HG03558 (cell line): ENCODE results near the gene AP3S2.
"Not testable (repeated sequence)": the region's sequence is repeated elsewhere in the genome, so short reads cannot be mapped to it uniquely, and the experiment has no call there.

ENCODE experiments used
- ATAC-seq: cut with Tn5 transposase; IDR thresholded peaks from one replicate; pipeline ENCODE4 v1.9.1; 2021; ENCODE audit warnings: moderate number of reproducible peaks; ENCODE audit not compliant: unreplicated experiment; ENCODE audit errors: extremely low read depth

AP3S2 gene

DNA sequence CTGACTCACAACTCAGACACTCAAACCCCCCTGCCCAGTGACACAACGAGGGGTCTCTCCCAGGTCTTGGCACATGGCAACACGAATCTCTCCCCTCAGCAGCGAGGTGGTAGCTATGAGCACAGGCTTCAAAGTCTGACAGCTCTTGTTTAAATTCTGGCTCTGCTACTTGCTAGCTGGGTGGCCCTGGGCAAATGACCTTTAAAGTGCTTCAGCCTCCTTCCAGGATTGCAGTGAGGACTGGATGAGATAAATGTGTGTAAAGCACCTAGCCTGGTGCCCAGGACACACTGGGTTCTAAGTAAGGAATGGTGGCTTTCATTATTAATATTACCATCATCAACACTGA lies 56.0 kb downstream of the AP3S2 start:
- no peak for ATAC-seq

DNA sequence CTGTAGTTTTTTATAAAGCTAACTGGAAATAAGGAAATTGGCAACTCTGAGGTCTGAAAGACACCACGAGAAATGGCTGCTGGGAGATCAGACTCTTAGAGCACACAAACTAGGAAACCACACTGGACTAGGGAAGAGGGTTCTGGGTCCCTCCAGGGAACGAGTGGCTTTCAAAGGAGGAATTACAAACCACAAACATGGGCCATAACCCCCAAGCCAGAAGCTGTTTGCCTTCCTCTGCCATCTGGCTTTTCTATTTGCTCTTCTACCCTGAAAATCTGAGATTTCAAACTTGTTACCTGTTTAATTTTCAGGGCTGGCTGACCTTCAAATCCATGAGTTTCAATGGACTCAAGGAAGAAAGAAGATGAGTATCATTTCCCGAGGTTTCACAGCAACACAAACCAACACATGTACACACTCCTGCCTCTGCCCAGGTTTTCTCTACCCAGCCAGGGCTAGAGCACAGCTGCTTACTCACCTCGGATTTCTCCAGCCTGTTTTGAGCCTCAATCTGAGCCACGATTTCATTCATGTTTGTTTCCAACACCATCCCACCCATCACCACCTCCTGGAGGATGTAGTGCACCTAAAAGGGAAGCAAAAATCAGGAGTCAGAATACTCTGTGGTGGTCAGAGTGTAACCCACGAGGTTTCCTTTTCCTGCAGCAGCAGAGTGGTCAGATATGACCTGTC lies 56.5 kb downstream of the AP3S2 start:
- ATAC-seq, result no peak

DNA sequence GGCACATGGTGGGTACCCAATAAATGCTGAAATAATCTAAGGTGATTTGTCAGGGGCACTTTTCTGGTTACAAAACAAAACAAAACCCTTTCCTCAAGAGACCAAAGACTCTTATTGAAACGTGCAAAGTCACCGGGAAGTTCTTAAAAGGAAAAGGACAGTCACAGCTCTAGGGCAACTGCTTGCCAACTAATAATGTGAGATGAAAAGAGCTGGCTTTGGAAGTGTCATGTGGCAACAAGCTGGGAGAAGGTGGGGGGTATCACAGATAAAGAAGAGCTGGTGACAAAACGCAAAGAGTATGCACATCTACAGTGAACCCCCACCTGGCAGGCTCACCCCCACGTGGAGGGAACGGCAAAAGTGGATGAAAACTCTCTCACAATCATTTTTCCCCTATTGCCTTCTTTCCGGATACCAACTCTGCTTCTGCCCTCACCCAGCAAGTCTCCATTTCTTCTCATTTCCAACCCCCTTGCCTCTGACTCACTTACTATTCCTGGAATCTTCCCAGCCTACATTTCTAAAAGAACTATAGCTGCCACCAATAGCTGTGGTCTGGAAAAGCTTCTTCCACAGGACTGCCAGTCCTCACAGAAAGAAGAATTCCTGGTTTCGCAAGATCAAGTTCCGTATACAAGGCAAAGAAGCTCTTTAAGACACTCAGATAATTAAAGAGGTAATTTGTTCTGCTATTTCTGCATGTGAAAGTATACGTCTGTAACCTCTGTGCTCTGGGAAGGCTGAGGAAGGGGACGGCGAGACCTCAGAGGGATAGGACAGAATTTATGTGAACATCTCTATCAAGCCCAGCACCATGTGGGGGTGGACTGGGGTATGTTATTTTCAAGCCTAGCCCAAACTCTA lies 57.3 kb downstream of the AP3S2 start:
- ATAC-seq, result no peak

DNA sequence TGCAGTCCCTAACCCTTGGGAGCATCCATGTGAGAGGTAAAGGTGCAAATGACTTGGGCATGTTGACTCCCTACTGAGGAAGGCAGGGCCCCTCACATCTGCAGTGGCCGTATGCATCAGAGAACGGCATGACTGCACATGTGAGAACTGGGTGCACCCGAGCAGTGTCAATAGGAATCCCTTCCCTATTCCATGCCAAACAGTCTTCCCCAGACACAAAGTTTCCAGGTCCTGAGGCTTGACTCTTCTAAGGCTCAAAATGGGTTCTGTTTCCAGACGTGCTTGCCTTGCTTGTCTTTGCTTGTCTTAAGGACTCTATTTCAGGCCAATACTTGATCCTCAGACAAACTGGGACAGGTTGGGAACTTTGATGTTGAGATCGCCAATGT lies 58.6 kb downstream of the AP3S2 start:
- ATAC-seq, result no peak

DNA sequence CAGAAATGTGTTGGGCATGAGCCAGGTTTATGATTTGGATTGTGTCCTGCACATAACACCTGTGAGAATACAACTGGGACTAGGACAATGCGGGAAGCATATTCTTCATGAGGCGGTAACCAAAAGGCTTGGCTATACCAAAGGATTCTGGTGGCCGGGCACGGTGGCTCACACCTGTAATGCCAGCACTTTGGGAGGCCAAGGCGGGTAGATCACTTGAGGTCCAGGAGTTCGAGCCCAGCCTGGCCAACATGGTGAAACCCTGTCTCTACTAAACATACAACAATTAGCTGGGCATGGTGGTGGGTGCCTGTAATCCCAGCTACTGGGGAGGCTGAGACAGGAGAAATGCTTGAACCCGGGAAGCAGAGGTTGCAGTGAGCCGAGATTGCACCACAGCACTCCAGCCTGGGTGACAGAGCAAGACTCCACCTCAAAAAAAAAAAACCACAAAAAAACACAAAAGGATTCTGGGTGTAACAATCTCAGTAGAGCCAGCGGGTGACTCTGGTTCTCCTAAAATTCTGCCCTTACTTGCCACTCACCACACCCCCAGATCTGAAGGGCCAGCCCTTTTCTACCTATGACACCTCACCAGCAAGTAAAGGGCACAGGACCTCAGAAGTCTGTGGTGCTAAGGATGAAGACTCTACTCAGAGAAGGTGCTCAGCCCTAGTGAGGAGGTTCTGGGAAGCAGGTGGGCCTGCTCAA lies 59.2 kb downstream of the AP3S2 start:
- not testable (repeated sequence) for ATAC-seq

DNA sequence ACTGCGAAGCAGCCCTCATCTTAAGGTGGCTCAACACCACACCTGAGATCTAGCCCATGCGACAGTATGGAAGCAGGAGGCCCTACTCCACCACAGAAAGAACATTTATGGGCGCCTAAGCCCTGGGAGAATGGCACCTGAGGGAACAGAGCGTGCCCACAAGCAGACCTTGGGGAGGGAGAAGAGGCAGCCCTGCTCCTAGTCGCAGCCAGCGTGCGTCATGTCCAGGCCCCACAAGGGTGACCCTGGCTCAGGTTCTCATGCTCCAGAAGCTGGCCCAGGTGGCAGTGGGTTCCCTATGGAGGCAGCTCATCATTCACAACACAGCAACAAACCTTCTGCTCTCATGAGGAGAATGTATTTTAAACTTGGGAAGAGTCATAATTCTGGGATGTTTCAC lies 59.8 kb downstream of the AP3S2 start:
- no peak for ATAC-seq

DNA sequence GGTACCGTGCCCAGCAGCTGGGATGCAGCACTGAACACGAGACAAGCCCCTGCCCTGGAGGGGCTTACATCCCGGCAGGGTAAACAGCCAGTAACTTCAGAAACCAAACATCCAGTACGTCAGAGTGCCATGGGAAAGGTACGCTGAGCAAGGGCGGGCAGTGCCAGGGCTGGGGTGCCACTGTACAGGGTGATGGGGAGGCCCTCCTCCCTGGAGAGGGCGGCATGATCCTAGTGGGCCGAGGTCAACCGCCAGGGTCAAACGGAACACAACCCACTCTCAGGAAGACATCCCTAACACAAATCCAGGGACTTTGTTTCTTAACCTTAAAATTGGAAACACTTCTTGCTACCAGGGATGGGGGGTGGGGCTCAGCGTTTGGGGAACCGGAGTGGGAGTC lies 63.2 kb downstream of the AP3S2 start:
- ATAC-seq, result no peak

DNA sequence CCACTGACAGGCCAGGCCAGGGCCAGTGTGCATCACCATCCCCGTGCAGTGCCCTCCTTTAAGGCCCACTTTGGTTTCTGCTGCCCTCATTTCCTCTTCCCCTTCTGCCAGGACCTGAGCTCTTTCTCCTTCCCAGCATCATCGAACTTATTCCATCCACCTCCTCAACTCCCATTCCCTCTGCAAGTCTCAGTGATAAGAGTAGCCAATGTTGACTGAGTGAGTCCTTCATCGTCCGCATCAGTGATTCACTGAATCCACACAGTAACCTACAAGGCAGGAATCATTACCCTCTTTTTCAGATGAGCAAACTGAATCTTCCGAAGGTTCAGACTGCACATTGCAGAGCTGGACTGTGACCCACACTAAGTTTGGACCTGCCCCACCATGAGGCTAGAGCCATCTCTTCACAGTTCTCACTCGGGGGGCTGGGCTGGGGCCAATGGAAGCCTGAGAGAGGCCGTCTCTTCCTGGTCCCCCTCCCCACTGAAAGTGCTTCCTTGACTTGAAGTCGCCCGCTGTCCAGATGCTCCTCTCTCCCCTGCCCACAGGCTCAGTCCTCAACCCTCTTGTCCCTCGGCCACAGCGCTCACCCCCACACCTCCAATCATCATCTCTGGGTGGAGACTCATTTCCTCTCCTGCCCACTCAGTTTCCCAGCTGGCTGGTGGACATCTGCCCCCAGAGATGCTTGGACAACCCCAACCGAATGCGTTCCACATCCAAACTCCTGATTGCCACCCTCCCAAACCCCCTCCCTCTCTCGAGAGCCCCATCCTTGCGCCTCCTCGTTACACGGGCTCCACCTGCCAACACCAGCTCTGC lies 64.0 kb downstream of the AP3S2 start:
- ATAC-seq, result no peak

DNA sequence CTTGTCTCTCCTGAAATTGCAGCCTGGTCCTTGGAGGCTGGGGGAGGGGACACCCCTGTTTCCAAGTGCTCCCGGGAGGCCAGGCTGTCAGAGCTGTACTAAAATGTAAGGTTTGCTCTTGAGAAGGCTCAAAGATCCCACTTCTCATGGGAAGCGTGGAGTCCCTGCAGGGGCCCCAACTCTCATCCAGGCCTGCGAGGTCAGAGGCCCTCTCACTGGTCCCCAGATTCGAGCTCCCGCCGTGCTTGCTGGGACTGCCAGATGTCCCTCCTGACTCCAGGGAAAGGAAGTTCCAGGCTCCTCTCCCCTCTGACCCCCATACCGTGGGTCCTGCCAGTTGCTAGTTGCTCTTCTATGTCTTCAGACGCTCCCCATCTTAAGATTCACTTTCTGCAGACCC lies 64.6 kb downstream of the AP3S2 start:
- no peak for ATAC-seq

DNA sequence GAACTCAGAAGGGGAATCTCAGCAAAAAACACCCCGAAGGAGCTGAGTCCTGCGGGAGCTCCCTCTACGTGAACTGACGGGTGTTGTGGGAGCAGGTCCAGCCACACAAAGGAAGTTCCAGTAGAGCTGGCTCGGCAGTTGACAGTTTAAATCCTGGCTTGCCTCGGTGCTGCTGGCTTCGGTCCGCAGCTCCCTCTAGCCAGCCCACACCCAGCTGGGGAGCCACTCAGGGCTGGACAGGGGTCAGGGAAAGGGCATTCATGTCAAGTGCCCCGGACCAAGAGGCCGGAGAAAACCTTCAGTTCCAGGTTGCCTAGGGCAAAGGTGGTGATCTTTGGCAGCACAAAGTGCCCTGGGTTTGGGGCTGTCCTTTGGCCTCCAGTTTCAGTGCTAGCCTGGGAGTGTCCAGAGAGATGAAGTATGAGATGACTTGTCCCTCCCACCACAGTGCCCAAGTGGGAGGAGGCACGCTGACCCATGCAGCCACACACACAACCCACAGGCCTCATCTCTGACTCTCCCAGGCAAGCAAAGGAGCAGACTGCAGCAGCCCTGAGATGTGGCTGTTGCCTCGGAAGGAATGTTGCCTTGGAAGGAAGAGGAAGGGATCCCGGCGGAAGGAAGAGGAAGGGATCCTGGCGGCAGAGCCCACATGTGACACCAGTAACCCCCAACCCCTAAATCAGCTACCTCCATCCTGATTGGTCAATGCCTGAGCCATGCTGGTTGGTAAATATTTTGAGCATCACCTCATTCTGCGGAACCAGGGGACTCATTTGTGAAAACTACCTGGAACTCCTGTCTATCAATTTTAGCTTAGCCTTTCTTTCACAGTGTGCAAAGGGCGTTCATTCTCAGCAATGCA lies 65.3 kb downstream of the AP3S2 start:
- no peak for ATAC-seq

DNA sequence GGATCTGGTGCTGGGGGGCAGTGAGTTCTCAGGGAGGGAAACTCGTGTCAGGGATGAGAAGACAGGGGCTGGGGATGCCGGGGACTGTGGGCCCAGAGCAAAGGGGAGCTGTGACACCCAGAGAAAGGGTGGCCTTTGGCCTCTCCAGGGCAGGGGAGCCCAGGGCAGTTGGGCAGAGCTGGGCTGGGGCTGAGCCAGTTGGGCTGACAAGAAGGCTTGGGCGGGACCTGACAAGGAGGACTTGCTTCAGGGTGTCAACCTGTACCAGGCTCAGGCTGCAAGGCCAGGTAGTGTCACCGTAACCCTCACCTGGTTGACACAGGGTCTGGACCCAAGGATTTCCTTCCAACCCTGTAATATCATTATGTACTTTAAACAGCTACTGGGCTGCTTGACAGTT lies 66.0 kb downstream of the AP3S2 start:
- ATAC-seq, result no peak

DNA sequence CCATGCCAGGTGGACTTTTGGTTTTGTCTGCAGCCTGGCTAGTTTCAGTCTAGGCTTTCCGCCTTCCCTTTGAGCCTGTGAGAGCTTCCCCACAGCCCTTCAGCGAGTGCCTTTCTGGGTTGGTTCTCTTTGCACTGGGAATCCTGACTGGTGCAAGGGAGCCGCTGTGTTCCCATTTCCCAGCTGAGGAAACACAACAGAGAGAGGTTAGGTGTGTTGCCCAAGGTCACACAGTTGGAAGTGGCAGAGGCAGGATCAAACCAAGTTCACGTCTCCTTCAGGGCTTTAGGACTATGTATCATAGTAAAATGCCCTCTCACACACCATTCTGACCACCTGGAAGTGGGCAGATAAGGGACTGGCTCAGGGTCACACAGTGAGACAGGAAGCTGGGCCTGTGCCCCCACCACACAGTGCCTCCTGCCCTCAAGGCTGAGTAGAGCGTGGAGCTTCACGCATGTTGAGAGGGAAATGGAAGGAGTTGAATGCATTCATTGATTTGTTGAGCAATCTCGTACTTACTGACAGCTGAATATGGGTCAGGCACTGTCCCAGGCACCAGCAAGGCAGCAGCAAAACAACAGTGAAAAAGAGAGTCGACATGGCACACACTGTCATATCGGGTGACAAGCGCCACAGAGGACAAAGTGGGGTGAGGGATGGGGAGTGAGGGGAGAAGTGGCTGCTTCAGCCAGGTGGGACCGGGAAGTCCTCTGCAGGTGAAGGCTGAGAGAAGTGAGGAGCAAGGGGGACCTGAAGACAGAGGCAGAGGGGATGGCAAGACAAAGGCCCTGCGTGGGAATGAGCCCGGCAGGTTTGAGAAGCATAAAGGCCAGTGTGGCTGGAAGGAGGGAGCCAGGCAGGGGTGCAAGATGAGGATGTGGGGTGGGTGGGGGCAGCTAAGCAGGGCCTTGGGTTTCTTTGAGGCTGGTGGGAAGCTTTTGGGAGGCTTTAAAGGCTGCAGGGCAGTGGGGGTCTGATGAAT lies 66.8 kb downstream of the AP3S2 start:
- ATAC-seq, result no peak

DNA sequence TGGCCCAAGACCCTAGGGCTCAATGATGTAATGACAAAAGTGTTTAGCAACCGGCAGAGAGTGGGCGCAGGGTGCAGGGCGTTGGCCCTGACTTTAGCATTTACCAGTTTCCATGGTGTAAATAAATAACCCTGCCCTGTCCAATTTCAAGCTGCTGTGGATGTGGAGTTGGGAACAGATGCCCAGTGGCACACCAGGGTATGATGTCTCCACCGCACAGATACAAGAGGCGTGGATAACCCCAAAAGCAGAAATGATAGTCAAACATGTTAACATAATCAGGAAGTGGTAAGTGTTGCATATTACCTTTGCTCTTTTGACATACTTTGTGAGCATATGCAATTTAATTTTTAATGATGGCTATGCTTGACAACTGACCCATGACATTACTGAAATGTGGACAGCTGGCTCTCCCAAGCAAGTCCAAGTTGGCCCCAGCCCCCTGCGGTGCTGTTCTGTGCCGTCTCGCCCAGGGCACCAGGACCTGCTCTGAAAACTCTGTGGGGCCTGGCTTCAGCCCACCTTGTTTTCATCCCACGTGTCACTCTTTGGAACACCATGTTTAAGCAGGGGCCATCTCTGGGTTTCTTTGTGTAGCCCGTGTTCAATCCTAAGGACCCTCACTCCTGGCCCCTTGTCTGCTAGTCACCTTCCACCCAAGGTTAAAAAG lies 68.4 kb downstream of the AP3S2 start:
- ATAC-seq, result no peak

DNA sequence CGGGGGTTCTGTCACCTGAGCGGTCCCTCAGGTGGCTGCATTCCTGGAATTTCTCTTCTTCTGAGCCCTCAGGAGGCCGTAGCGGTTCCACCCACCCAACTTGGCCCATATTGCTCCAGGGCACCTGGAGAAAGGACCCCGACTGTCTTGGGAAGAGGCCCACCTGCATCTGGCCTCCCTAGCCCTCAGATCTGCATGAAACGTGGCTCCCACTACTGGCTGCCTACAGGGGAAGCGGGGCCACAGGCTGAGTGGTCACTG lies 69.3 kb downstream of the AP3S2 start:
- ATAC-seq, result no peak

DNA sequence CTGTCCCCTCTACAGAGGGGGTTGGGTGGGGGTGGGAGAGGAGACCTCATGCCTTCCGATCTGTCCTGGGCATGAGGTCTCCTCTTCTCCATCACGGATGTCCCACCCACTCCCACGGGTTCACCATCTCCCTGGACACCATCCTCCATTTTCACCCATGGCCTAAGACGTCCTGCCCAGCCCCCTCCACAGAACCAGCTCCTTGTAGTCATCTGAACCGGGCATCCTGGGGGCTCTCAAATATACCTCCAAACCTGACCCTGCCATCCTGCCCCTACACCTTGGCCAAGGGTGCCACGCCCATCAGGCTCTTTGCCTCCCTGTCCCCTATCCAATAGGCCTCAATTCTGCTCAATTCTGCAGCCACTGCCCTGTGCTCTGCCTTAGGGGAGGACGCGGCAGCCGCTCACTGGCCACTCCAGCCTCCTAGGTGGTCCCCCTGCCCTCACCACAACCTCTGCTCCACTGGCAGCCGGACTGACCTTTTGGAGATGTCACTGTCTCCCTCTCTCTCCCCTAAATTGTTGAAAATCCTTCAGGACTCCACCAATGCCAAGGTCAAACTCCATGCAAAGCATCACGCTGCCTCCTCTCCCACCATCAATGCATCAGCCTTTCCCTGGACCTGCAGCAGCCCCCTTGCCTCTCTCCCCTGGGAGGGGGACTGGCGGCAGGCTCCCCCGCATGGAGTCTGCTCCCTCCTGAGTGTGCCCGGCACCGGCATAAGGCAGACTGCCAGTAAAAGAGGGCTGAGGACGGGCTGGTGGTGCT lies 69.8 kb downstream of the AP3S2 start:
- no peak for ATAC-seq

DNA sequence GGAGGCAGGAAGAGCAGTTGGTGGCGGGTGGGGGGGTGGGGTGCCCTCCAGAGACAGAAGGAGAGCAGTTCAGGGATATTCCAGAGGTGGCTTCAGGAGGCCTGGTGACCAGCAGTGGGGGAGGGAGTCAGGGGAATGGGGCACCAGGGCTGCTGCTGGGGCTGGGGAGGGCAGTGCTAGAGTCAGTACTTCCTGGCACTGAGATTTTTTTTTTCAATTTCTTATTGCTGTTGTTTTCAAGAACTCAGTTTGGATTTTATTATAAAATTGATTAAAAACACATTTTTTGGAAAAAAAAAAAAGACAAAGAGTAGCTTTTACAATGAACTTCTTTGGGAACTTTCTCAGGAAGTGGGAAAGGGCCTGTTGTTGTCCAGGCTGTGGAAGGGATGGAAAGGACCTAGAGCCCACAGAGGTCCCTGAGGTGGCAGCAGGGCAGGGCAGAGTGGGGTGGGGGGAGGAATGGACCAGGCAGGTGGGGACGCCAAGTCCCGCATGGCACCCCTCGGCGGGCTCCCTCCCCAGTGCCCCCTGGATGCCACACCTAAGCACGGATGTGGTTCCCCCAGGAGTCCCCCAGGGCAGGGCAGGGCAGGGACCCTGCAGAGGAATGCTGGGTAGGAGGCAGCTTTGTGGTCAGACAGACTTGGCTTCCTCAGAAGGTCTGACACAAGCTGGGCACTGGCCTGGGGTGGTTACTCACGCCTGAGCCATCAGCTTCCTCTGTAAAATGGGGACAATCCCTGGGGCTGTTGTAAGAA lies 70.7 kb downstream of the AP3S2 start:
- no peak for ATAC-seq

DNA sequence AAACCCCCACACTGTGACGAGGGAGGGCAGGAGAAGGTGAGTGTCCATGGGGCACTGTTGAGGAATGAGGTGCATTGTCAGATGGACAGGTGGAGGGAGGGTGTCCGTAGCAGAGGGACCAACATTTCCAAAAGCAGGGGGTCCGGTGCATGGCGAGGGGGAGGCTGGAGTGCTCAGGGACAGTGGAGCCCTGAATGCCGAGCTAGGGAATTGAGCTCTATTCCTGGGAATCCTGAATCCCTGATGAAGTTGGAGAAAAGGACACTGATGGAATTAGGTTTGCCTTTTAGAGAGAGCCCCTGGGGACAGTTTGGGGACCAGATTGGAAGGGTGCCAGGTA lies 71.2 kb downstream of the AP3S2 start:
- ATAC-seq, result no peak
